ENCODE results near the gene PDE6A. TPM values are rescaled to one million over a fixed set of nuclear protein-coding genes. Genes with fewer than 3 reads are reported as not detected.

PDE6A gene
- polyA plus RNA-seq, 2 of the 4 experiments (the other 2 are of a cell fraction) = 0.28 to 0.35 TPM

GRCh38 chr5:149990518-149991376 is 46.2 kb upstream of the PDE6A start:
- DNase-seq (ENCODE audit: low read depth in 1 of 2, low spot score in 1 of 2) (peak; percentile 81 to 82), ATAC-seq (peak; percentile 87 to 93), FAIRE-seq (no peak)
- no peak overlapping the region for H3K4me2 ChIP-seq
- no peak overlapping the region for H3K4me3 ChIP-seq
- no peaks in the 10 kb centered on the region for H3K4me1 ChIP-seq
- no peak overlapping the region for H3K27ac ChIP-seq
- ChIA-PET POLR2A (interaction anchor here (0.6 to 1.2 kb wide), 4 partner anchors 10 to 157 kb away, joined by 3 to 6 read pairs (median 4); partner anchors contain the start of genes HMGXB3, SLC26A2 and TIGD6), CTCF (interaction anchor here (0.6 to 8.8 kb wide), 70 partner anchors 8 to 445 kb away, joined by 3 to 507 read pairs (median 5); partner anchors contain the start of genes HMGXB3, SLC26A2 and TIGD6)
- WGBS (ENCODE audit: missing lambda C conversion rate) = 54% methylated on average over 4 of the region's 4 CpGs
- no peaks in the 10 kb centered on the region for H3K9me3 ChIP-seq
- TF ChIP-seq CHD2 (IDR thresholded peaks at IDR 0.05; ENCODE audit: low read length, partially characterized antibody) (no peak), FOXS1 (CRISPR knock-in tag; IDR thresholded peaks at IDR 0.05) (no peak), SMC3 (IDR thresholded peaks at IDR 0.05) (peak; percentile 97), EHF (CRISPR knock-in tag; IDR thresholded peaks at IDR 0.05) (no peak), RNF2 (IDR thresholded peaks at IDR 0.05; ENCODE audit: borderline replicate concordance, low read depth) (no peak), TP53 (CRISPR knock-in tag; IDR thresholded peaks at IDR 0.05) (no peak), CTCF (IDR thresholded peaks at IDR 0.05) (peak; percentile 98), ATOH8 (CRISPR knock-in tag; IDR thresholded peaks at IDR 0.05; ENCODE audit: low read depth) (no peak), RAD21 (conservative IDR thresholded peaks at IDR 0.05 in 1 of 2, IDR thresholded peaks at IDR 0.05 in 1 of 2) (peak; percentile 93 to 99), HDAC2 (IDR thresholded peaks at IDR 0.05) (no peak), PHF8 (IDR thresholded peaks at IDR 0.05; ENCODE audit: borderline replicate concordance, low read depth) (no peak), REST (IDR thresholded peaks at IDR 0.05) (no peak), HMGXB4 (CRISPR knock-in tag; IDR thresholded peaks at IDR 0.05; ENCODE audit: borderline replicate concordance) (no peak), NR3C1 (IDR thresholded peaks at IDR 0.05) (no peak), ESRRA (IDR thresholded peaks at IDR 0.05; ENCODE audit: borderline replicate concordance, low read length) (no peak)

- H3K27ac ChIP-seq = no peak overlapping the region
- CTCF ChIA-PET = interaction anchor here (1.2 to 11.0 kb wide), 5 partner anchors 9 to 154 kb away, joined by 4 to 70 read pairs (median 20); partner anchors contain the start of gene SLC26A2
- no peak overlapping the region for H3K4me2 ChIP-seq
- 90% methylated on average over 5 of the region's 5 CpGs for WGBS (ENCODE audit: missing lambda C conversion rate)
- ATAC-seq = no peak
- no peaks in the 10 kb centered on the region for H3K9me3 ChIP-seq
- POLR2A ChIA-PET = no interaction called here
- H3K4me1 ChIP-seq = no peaks in the 10 kb centered on the region
- no peak for FAIRE-seq
- TF ChIP-seq FOXS1 (CRISPR knock-in tag; IDR thresholded peaks at IDR 0.05) (no peak), EHF (CRISPR knock-in tag; IDR thresholded peaks at IDR 0.05) (no peak), CEBPB (IDR thresholded peaks at IDR 0.05) (peak; percentile 28 to 58; a peak in 3 of 4 replicates), SREBF2 (IDR thresholded peaks at IDR 0.05) (no peak), KDM5A (IDR thresholded peaks at IDR 0.05) (no peak), CHD4 (IDR thresholded peaks at IDR 0.05; ENCODE audit: borderline replicate concordance) (no peak), CBX2 (IDR thresholded peaks at IDR 0.05; ENCODE audit: borderline replicate concordance, low read depth) (no peak)
- no peak for DNase-seq (ENCODE audit: low read depth in 1 of 2, low spot score in 1 of 2)
- H3K4me3 ChIP-seq = no peak overlapping the region
Observed at GRCh38 chr5:149988126-149988525, 43.5 kb upstream of the PDE6A start.

All from A549 (cell line).